Smooth muscle cell of the brain vasculature (primary cell): ENCODE results near the gene FUT7.

ENCODE experiments used
- DNase-seq: peaks from one replicate; pipeline ENCODE4 v3.0.0-alpha.2; 2012; ENCODE audit warnings: low read depth, low spot score

Gene FUT7

GRCh38 chr9:136983656-136984314 is 48.1 kb downstream of the FUT7 start:
- no peak for DNase-seq

- no peak for DNase-seq
Observed at GRCh38 chr9:136983167-136983566, 48.7 kb downstream of the FUT7 start.

- no peak for DNase-seq
Observed at GRCh38 chr9:136982232-136983051, 49.4 kb downstream of the FUT7 start, which contains the start of gene LCNL1. Gene LCNL1 (plus strand): TSS chr9:136982993. CDS start chr9:136983587, 594 bp downstream.

- no peak for DNase-seq
Observed at GRCh38 chr9:136981588-136982231, 50.2 kb downstream of the FUT7 start.

- no peak for DNase-seq
Observed at GRCh38 chr9:136980669-136981478, 51.0 kb downstream of the FUT7 start.
